SIG-M5 (cell line): Measurements from ENCODE around the gene HRAS.
"Not testable (repeated sequence)": the region's sequence is repeated elsewhere in the genome, so short reads cannot be mapped to it uniquely, and the experiment has no call there.

Experiments
- DNase-seq: peaks from one replicate; lab custom pipeline; 2025; lab: John Stamatoyannopoulos, UW

Gene HRAS

DNA sequence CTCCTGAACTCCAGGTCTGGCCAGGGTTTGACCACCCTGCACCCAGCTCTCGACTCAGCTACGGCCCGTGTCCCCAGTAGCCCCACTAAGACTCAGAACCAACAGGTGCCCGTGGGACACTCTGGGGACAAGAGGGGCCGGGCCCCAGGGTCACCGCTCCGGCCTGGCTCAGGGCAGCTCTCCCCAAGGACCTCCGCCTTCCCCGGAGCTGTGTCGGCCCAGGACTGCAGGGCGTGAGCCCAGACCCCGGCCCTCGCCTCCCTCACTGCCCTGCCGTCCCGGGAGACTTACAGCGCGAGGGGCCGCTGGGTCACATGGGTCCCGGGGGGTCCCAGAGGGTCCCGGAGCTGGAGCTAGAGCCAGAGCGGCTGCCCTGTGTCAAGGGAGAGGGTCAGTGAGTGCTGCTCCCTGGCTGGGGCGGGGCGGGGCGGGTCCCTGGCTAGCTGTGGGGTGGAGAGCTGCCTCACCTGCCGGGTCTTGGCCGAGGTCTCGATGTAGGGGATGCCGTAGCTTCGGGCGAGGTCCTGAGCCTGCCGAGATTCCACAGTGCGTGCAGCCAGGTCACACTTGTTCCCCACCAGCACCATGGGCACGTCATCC, 2.3 kb downstream of the HRAS start:
- DNase-seq = no peak

- DNase-seq = no peak
Measured at GRCh38 chr11:532527-532985, 2.8 kb downstream of the HRAS start.

- DNase-seq = no peak
Measured at GRCh38 chr11:531919-532526, 3.4 kb downstream of the HRAS start.

DNA sequence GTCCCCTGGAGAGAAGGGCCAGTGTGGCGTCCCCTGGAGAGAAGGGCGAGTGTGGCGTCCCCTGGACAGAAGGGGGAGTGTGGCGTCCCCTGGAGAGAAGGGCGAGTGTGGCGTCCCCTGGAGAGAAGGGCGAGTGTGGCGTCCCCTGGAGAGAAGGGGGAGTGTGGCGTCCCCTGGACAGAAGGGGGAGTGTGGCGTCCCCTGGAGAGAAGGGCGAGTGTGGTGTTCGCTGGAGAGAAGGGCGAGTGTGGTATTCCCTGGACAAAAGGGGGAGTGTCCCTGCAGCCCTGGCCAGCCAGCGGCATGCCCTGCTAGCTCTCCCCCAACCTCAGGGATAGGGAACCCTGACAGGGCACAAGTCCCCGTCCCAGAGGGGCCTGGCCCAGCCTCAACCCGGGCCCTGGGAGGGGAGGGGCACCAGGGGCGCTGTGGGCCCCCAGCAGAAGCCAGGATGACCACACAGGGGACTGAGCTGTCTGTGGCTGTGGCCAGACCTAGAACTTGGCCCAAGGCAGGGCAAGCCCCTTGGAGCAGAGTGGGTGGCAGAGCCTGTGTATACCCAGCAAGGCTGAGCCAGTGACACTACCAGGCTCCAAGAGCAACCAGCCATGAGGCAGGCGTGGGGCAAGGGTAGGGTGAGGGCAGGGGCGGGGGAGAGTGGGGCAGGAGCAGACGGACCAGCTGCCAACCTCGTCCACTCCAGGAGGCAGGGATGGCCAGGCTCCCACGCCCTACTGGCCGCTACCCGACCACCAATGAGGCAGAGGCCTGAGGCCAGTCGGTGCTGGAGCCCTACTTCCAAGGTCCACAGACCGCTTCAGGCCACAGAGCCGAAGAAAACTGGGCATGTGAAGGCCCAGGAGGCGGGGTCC, 4.2 kb downstream of the HRAS start:
- DNase-seq = no peak

- DNase-seq = no peak
Measured at GRCh38 chr11:529728-530411, 5.5 kb downstream of the HRAS start.

DNA sequence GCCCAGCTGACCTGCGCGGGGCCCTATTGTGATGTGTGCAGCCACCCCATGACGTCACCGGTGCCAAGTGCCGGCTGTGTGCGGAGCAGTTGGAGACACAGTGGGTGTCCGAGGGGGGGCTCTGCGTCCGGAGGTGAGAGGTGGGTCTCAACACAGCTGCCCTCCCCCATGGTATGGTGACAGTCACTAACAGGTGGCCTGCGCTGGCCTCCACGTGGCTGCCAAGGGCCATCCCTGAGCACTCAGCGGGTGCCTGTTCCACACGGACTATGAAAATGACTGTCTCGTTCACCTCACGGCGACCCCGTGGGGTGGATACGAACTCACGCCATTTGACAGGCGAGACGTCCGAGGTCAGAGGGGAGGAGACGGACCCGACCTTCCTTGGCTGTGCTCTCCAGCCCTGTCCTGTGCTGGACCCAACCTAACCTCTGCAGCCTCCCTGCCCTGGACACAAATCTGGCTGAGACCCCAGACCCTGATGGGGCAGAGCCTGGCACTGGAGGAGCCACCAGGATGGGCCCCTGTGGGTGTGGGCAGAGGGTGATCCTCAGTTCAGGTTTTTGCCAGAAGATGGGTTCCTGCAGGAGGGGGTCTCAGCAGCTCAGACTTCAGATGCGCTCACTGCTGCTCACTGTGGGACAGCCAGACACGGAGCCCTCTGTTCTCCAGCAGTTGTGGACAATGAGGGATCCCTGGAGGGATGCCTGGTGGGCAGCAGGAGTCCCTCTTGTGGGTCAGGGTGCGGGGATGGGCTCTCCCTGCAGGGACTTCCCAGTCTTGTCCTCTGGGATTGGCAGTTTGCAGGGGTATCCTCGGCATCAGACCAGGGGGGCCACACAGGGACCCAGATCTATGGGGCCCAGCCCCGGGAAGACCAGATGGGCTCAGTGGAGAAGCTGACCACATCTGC, 6.3 kb downstream of the HRAS start:
- DNase-seq = no peak

DNA sequence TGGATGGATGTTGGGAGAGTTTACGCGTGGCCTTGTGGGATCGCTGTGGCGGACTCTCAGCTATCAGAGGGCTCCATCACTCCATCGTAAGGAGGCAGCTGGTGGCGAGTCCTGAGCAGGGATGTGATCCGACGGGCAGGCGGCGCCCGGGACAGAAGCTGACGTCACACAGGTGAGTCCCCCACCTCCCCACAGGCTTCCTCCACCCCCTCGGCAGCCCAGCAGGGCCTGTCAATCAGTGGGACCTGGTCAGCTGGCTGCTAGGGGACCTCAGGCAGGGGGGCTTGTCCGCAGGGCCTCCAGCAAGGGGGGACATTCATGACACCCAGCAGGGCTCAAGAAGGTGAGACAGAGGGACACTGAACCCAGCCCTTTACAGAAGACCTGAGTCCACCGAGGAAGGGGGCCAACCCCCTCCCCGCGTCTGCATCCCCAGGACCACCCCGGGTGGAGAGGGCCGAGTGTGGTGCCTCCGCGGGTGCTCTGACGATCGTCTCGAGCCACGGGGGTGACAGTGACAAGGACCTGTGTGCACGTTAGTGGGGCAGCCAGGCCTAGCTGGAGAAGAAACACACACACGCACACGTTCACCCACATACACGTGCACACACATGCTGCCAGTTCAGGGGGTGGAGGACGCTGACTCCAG, 7.1 kb downstream of the HRAS start:
- DNase-seq = no peak

GRCh38 chr11:526192-526591, 9.2 kb downstream of the HRAS start:
- DNase-seq = no peak

- no peak for DNase-seq
Measured at GRCh38 chr11:521177-521688, 14.1 kb downstream of the HRAS start.

DNA sequence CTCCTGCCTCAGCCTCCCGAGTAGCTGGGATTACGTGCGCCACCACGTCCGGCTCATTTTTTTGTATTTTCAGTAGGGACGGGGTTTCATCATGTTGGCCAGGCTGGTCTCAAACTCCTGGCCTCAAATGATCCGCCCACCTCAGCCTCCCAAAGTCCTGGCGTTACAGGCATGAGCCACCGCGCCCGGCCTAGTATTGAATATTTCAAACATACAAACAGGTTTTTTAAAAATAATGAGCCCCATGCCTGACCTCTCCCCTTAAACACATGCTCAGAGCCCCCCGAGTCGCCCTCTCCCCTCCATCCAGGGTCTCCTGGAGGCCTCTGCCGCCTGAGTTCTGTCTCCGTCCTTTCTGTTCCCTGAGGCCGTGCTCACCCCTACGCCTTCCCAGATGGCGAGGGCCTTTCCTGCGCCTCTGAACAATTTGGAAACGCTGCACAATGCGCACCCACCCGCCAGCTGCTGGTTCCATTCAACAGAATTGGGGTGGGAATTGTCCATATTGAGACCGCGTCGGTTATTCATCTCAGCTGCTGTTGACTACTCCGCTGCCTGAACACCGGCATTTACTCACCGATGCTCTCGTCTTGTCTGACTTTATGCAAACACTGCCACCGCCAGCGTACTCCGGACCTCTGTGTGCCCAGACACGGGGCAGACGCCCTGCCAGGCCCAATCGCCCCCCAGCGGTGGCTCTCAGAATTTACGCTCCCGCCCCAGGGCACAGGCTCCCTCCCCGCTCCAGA, 14.8 kb downstream of the HRAS start:
- no peak for DNase-seq

GRCh38 chr11:518463-519202, 16.7 kb downstream of the HRAS start:
- no peak for DNase-seq

GRCh38 chr11:516918-517685, 18.3 kb downstream of the HRAS start:
- not testable (repeated sequence) for DNase-seq

DNA sequence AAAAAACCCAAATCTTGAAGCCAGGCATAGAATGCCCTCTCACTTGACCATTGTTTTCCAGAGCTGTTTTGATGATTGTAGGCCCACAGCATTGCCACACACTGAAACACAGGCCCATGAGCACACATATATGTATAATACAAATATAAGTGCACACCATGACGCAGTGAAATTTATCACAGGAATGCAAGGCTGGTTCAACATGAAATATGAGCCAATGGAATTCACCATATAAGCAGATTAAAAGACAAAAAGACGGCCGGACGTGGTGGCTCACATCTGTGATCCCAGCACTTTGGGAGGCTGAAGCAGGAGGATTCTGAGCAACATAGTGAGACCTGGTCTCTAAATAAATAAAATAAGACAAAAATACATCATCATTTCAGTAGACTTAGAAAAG, 19.0 kb downstream of the HRAS start:
- no peak for DNase-seq

DNA sequence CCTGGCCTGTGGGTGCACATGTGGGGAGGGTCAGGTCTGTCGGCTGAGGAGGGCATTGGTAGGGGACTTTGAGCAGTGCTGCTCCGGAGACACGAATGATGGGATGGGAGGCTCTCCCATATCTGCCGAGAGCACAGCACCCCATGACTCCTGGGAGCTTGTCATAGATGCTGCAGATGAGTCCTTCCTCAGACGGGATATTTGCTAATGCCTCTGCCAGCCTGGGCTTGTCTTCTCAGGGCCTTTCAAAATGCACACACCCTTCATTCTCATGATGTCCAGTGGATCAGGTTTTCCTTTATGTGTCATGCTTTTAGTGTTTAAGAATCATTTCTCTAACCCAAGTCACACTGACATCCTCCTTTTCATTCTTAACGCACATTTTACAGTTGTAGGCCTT, 20.2 kb downstream of the HRAS start:
- no peak for DNase-seq

- no peak for DNase-seq
Measured at GRCh38 chr11:514606-515005, 20.8 kb downstream of the HRAS start.

GRCh38 chr11:512761-513595, 22.4 kb downstream of the HRAS start:
- DNase-seq = no peak

DNA sequence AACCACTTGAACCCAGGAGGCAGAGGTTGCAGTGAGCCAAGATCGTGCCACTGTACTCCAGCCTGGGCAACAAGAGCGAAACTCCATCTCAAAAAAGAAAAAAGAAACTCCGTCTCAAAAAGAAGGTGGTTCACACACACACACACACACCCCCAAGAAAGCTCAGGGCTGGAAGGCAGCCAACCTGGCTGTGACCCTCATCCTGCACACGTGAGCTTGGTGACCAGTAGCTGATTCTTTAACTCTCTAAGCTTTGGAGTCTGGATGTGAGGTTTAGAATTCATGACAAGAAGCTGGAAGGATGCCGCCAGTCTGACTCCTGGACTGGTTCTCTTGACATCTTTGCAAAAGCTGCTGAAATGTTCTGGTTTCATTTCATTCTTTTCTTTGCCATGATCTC, 26.4 kb downstream of the HRAS start:
- no peak for DNase-seq
